Vagina (tissue), 2 donors: Measurements from ENCODE around the gene NRXN3. TPM values are rescaled to one million over a fixed set of nuclear protein-coding genes. Genes with fewer than 3 reads are reported as not detected.

Experiments used
- DNase-seq, 2 donors: peaks; one replicate each; pipeline ENCODE4 v3.0.0-alpha.2; 2017; ENCODE audit errors: extremely low spot score in 2 of 2
- H3K27ac ChIP-seq: fragments of 200-600 bp; sonication (generic); one replicate; pipeline ENCODE4 v1.5.1; 2019
- H3K27me3 ChIP-seq: fragments of 200-600 bp; sonication (generic); one replicate; pipeline ENCODE4 v1.5.1; 2019
- H3K36me3 ChIP-seq, 2 donors: fragments of 200-600 bp; sonication (generic); one replicate each; pipeline ENCODE4 v1.5.1; 2017 to 2019
- H3K4me1 ChIP-seq: fragments of 200-600 bp; sonication (generic); one replicate; pipeline ENCODE4 v1.5.1; 2019
- H3K4me3 ChIP-seq, 2 donors: fragments of 200-600 bp; sonication (generic); 1 replicate in 1 of 2; 2 replicates in 1 of 2; pipeline ENCODE4 v1.5.1; 2016 to 2019
- H3K9me3 ChIP-seq: fragments of 200-600 bp; sonication (generic); one replicate; pipeline ENCODE4 v1.5.1; 2019
- POLR2A ChIP-seq, 2 donors: fragments of 450-650 bp; IDR thresholded peaks; one replicate each; pipeline ENCODE4 v1.6.1; 2017; ENCODE audit warnings: antibody characterized with exemption in 2 of 2, mild to moderate bottlenecking in 2 of 2, moderate library complexity in 2 of 2
- POLR2AphosphoS5 ChIP-seq, 2 donors: sonication (generic); formaldehyde crosslinking; IDR thresholded peaks; one replicate each; pipeline ENCODE4 v1.9.0; 2017; ENCODE audit warnings: antibody characterized with exemption in 2 of 2, mild to moderate bottlenecking in 2 of 2, low read depth in 1 of 2; ENCODE audit not compliant: insufficient read depth in 1 of 2
- intact Hi-C: fragments of 100-400 bp; cut with DNase I; formaldehyde crosslinking; loops from one replicate; pipeline ENCODE4 v1.15.1; 2023
- total RNA-seq: library from RNA; depleted of rRNA; stranded (reverse); fragments of >200 nt; gene quantifications from one replicate; pipeline ENCODE4 v1.2.3, GENCODE V29; 2016
- TF ChIP-seq, protein P1 (sequence below), 3 experiments: fragments of 450-650 bp in 2 of 3; fragments of 200-600 bp in 1 of 3; sonication (generic) in 1 of 3; IDR thresholded peaks; one replicate each; pipeline ENCODE4 v1.5.1; 2017 to 2019; ENCODE audit warnings: antibody characterized with exemption in 3 of 3, mild to moderate bottlenecking in 2 of 3, moderate library complexity in 2 of 3

Gene NRXN3
- total RNA-seq, 1 donor from 2014 or later = 4.7 TPM

DNA sequence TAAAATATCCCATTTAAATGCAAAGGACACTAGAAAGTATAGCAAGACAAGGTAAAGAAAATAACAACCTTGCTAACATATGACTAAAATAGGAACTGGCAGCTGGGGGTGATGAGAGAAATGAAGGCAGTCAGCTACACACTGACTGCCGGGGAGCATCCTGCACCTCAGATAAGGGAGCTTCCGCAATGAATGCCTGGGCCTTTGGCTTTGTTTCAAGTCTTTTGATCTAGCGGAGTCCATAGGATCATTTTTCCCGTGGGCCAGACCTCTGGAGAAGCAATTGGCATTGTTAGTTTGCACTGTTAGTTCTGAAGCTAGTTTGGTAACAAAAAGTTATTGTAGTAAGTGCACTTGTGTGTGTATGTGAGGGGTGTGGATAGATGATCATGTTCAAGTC, 1401.2 kb downstream of the NRXN3 start:
- Histone ChIP-seq H3K4me1 (no peaks in the 10 kb centered on the region), H3K36me3 (no peaks in the 10 kb centered on the region), H3K4me3 (no peak overlapping the region), H3K27me3 (no peaks in the 10 kb centered on the region), H3K9me3 (no peaks in the 10 kb centered on the region), H3K27ac (no peak overlapping the region)
- DNase-seq = no peak
- TF ChIP-seq POLR2AphosphoS5 (IDR thresholded peaks at IDR 0.05; ENCODE audit: insufficient read depth in 1 of 2, low read depth in 1 of 2) (no peak), POLR2A (IDR thresholded peaks at IDR 0.05) (no peak)
- TF ChIP-seq, protein P1, sequence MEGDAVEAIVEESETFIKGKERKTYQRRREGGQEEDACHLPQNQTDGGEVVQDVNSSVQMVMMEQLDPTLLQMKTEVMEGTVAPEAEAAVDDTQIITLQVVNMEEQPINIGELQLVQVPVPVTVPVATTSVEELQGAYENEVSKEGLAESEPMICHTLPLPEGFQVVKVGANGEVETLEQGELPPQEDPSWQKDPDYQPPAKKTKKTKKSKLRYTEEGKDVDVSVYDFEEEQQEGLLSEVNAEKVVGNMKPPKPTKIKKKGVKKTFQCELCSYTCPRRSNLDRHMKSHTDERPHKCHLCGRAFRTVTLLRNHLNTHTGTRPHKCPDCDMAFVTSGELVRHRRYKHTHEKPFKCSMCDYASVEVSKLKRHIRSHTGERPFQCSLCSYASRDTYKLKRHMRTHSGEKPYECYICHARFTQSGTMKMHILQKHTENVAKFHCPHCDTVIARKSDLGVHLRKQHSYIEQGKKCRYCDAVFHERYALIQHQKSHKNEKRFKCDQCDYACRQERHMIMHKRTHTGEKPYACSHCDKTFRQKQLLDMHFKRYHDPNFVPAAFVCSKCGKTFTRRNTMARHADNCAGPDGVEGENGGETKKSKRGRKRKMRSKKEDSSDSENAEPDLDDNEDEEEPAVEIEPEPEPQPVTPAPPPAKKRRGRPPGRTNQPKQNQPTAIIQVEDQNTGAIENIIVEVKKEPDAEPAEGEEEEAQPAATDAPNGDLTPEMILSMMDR (IDR thresholded peaks at IDR 0.05) = no peak
- intact Hi-C loops = no loop called here

- intact Hi-C loops = no loop called here
- Histone ChIP-seq H3K27ac (no peak overlapping the region), H3K4me3 (no peak overlapping the region), H3K4me1 (no peaks in the 10 kb centered on the region), H3K27me3 (no peaks in the 10 kb centered on the region), H3K9me3 (no peaks in the 10 kb centered on the region), H3K36me3 (no peaks in the 10 kb centered on the region)
- DNase-seq = no peak
- TF ChIP-seq POLR2A (IDR thresholded peaks at IDR 0.05) (no peak), POLR2AphosphoS5 (IDR thresholded peaks at IDR 0.05; ENCODE audit: insufficient read depth in 1 of 2, low read depth in 1 of 2) (no peak)
- TF ChIP-seq, protein P1 (IDR thresholded peaks at IDR 0.05) = no peak
Observed at GRCh38 chr14:79573486-79573885, 1403.3 kb downstream of the NRXN3 start.

DNA sequence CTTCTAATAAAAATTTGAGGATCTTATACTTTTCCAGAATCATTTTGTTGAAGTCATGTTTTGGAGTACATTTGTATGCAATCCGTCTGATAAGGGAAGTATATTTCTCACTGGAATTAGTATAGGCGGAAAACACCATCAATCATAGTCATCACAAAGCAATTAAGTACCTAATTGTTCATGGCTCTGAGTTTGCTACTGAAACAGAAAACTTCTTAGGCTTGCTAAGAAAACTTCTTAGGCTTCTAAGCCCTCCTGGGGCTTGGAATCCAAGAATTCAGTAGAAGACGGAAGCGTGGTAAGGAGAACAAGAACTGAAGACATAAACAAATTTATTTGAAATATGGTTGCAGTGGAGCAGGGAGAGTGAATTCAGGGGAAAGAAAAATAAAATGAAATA, 1404.9 kb downstream of the NRXN3 start:
- Histone ChIP-seq H3K9me3 (no peaks in the 10 kb centered on the region), H3K27me3 (no peaks in the 10 kb centered on the region), H3K4me3 (no peak overlapping the region), H3K27ac (no peak overlapping the region), H3K4me1 (no peaks in the 10 kb centered on the region), H3K36me3 (no peaks in the 10 kb centered on the region)
- TF ChIP-seq, protein P1 (IDR thresholded peaks at IDR 0.05) = no peak
- no peak for TF ChIP-seq POLR2A (IDR thresholded peaks at IDR 0.05)
- no peak for TF ChIP-seq POLR2AphosphoS5 (IDR thresholded peaks at IDR 0.05; ENCODE audit: insufficient read depth in 1 of 2, low read depth in 1 of 2)
- intact Hi-C loops = no loop called here
- no peak for DNase-seq

- intact Hi-C loops = no loop called here
- TF ChIP-seq, protein P1 (IDR thresholded peaks at IDR 0.05) = no peak
- no peak for TF ChIP-seq POLR2AphosphoS5 (IDR thresholded peaks at IDR 0.05; ENCODE audit: insufficient read depth in 1 of 2, low read depth in 1 of 2)
- TF ChIP-seq POLR2A (IDR thresholded peaks at IDR 0.05) = no peak
Observed at GRCh38 chr14:79576424-79576823, 1406.3 kb downstream of the NRXN3 start.

DNA sequence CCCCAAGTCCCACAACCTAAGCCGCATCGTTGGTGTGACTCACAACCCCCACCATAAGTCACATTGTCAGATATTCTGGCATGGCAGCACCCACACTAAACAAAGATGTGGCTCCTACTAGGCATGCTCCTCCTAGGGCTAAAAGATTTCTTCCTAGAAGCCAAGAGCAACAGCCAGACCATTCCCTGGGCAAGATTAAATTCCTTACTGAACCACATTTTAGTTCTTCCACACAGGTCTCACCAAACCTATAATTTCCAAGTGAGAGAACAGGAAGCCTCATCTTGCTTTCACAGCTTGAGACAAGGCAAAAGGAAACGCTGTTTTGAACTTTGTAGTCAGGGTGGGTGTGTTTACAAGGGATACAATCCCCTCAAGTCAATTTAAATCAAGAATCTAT, 1408.3 kb downstream of the NRXN3 start:
- no peak for DNase-seq
- no peaks in the 10 kb centered on the region for H3K27me3 ChIP-seq
- TF ChIP-seq POLR2A (IDR thresholded peaks at IDR 0.05) (no peak), POLR2AphosphoS5 (IDR thresholded peaks at IDR 0.05; ENCODE audit: insufficient read depth in 1 of 2, low read depth in 1 of 2) (no peak)
- TF ChIP-seq, protein P1 (IDR thresholded peaks at IDR 0.05) = no peak
- H3K36me3 ChIP-seq = no peaks in the 10 kb centered on the region
- H3K9me3 ChIP-seq = no peaks in the 10 kb centered on the region
- no peak overlapping the region for H3K4me3 ChIP-seq
- no peak overlapping the region for H3K27ac ChIP-seq
- intact Hi-C loops = no loop called here
- H3K4me1 ChIP-seq = no peaks in the 10 kb centered on the region

More at GRCh38 chr14:79576424-79576823, 1406.3 kb downstream of the NRXN3 start:
- no peak for DNase-seq
- H3K4me1 ChIP-seq = no peaks in the 10 kb centered on the region
- no peaks in the 10 kb centered on the region for H3K36me3 ChIP-seq
- no peak overlapping the region for H3K4me3 ChIP-seq
- H3K9me3 ChIP-seq = no peaks in the 10 kb centered on the region
- H3K27ac ChIP-seq = no peak overlapping the region
- H3K27me3 ChIP-seq = no peaks in the 10 kb centered on the region
